ENCODE data around the gene FHIT. TPM values are rescaled to one million over a fixed set of nuclear protein-coding genes. Genes with fewer than 3 reads are reported as not detected.
"Not testable (repeated sequence)": the region's sequence is repeated elsewhere in the genome, so short reads cannot be mapped to it uniquely, and the experiment has no call there.

The FHIT gene
- total RNA-seq, 2 donors from 2014 or later, result 2.9 to 12.2 TPM

GRCh38 chr3:61090389-61091169, 160.7 kb downstream of the FHIT start:
- no peak overlapping the region for H3K27ac Mint-ChIP-seq
- H3K9me3 Mint-ChIP-seq, result peaks cover 8% of the 10 kb centered on the region
- no peak for ATAC-seq (replicated peaks)
- H3K4me3 Mint-ChIP-seq, result no peak overlapping the region
- H3K27me3 Mint-ChIP-seq, result no peaks in the 10 kb centered on the region
- no peaks in the 10 kb centered on the region for H3K4me1 Mint-ChIP-seq
- no peaks in the 10 kb centered on the region for H3K36me3 Mint-ChIP-seq (ENCODE audit: low read depth)

GRCh38 chr3:61087465-61087864, 163.8 kb downstream of the FHIT start:
- Mint-ChIP-seq H3K9me3 (peaks cover 8% of the 10 kb centered on the region), H3K27me3 (no peaks in the 10 kb centered on the region), H3K4me1 (no peaks in the 10 kb centered on the region), H3K4me3 (no peak overlapping the region), H3K36me3 (ENCODE audit: low read depth) (no peaks in the 10 kb centered on the region), H3K27ac (no peak overlapping the region)
- ATAC-seq (replicated peaks), result no peak

GRCh38 chr3:61081554-61081953, 169.7 kb downstream of the FHIT start:
- Mint-ChIP-seq H3K36me3 (ENCODE audit: low read depth) (no peaks in the 10 kb centered on the region), H3K27me3 (no peaks in the 10 kb centered on the region), H3K9me3 (peaks cover 12% of the 10 kb centered on the region), H3K27ac (no peak overlapping the region), H3K4me1 (no peaks in the 10 kb centered on the region), H3K4me3 (no peak overlapping the region)
- no peak for ATAC-seq (replicated peaks)

- Mint-ChIP-seq H3K36me3 (ENCODE audit: low read depth) (no peaks in the 10 kb centered on the region), H3K4me3 (no peak overlapping the region), H3K4me1 (no peaks in the 10 kb centered on the region), H3K27me3 (no peaks in the 10 kb centered on the region), H3K9me3 (peaks cover 12% of the 10 kb centered on the region), H3K27ac (no peak overlapping the region)
- ATAC-seq (replicated peaks), result no peak
Observed at GRCh38 chr3:61080737-61081445, 170.4 kb downstream of the FHIT start.

- Mint-ChIP-seq H3K27ac (no peak overlapping the region), H3K9me3 (peaks cover 7% of the 10 kb centered on the region), H3K36me3 (ENCODE audit: low read depth) (no peaks in the 10 kb centered on the region), H3K27me3 (no peaks in the 10 kb centered on the region), H3K4me1 (no peaks in the 10 kb centered on the region), H3K4me3 (no peak overlapping the region)
- no peak for ATAC-seq (replicated peaks)
Observed at GRCh38 chr3:61078048-61078752, 173.1 kb downstream of the FHIT start.

- Mint-ChIP-seq H3K27me3 (no peaks in the 10 kb centered on the region), H3K9me3 (peaks cover 7% of the 10 kb centered on the region), H3K4me3 (no peak overlapping the region), H3K36me3 (ENCODE audit: low read depth) (no peaks in the 10 kb centered on the region), H3K4me1 (no peaks in the 10 kb centered on the region), H3K27ac (no peak overlapping the region)
- ATAC-seq (replicated peaks), result no peak
Observed at GRCh38 chr3:61077551-61077950, 173.7 kb downstream of the FHIT start.

- no peak overlapping the region for H3K27ac Mint-ChIP-seq
Observed at GRCh38 chr3:61074783-61075182, 176.5 kb downstream of the FHIT start.

GRCh38 chr3:61073566-61074165, 177.6 kb downstream of the FHIT start:
- Mint-ChIP-seq H3K4me1 (no peaks in the 10 kb centered on the region), H3K4me3 (no peak overlapping the region), H3K36me3 (ENCODE audit: low read depth) (no peaks in the 10 kb centered on the region), H3K27me3 (no peaks in the 10 kb centered on the region), H3K27ac (no peak overlapping the region), H3K9me3 (peaks cover 4% of the 10 kb centered on the region)
- ATAC-seq (replicated peaks), result no peak

More at GRCh38 chr3:61074783-61075182, 176.5 kb downstream of the FHIT start:
- no peak for ATAC-seq (replicated peaks)
- Mint-ChIP-seq H3K4me3 (no peak overlapping the region), H3K36me3 (ENCODE audit: low read depth) (no peaks in the 10 kb centered on the region), H3K4me1 (no peaks in the 10 kb centered on the region), H3K9me3 (peaks cover 4% of the 10 kb centered on the region), H3K27me3 (no peaks in the 10 kb centered on the region)

- H3K9me3 Mint-ChIP-seq, result peaks cover 4% of the 10 kb centered on the region
- ATAC-seq (replicated peaks), result no peak
- H3K36me3 Mint-ChIP-seq (ENCODE audit: low read depth), result no peaks in the 10 kb centered on the region
- no peaks in the 10 kb centered on the region for H3K4me1 Mint-ChIP-seq
- H3K27me3 Mint-ChIP-seq, result no peaks in the 10 kb centered on the region
- H3K27ac Mint-ChIP-seq, result no peak overlapping the region
- no peak overlapping the region for H3K4me3 Mint-ChIP-seq
Observed at GRCh38 chr3:61068084-61068483, 183.2 kb downstream of the FHIT start.

GRCh38 chr3:61066800-61067199, 184.5 kb downstream of the FHIT start:
- Mint-ChIP-seq H3K27me3 (no peaks in the 10 kb centered on the region), H3K27ac (no peak overlapping the region), H3K9me3 (peaks cover under 1% of the 10 kb centered on the region), H3K4me1 (no peaks in the 10 kb centered on the region), H3K36me3 (ENCODE audit: low read depth) (no peaks in the 10 kb centered on the region), H3K4me3 (no peak overlapping the region)
- ATAC-seq (replicated peaks), result no peak

GRCh38 chr3:61066222-61066621, 185.0 kb downstream of the FHIT start:
- not testable (repeated sequence) for ATAC-seq (replicated peaks); H3K27me3 Mint-ChIP-seq; H3K27ac Mint-ChIP-seq; H3K36me3 Mint-ChIP-seq (ENCODE audit: low read depth); H3K4me3 Mint-ChIP-seq; H3K9me3 Mint-ChIP-seq; H3K4me1 Mint-ChIP-seq

GRCh38 chr3:61065451-61066011, 185.7 kb downstream of the FHIT start:
- H3K4me3 Mint-ChIP-seq, result no peak overlapping the region
- no peaks in the 10 kb centered on the region for H3K27me3 Mint-ChIP-seq
- no peak for ATAC-seq (replicated peaks)
- H3K4me1 Mint-ChIP-seq, result no peaks in the 10 kb centered on the region
- no peaks in the 10 kb centered on the region for H3K9me3 Mint-ChIP-seq
- no peak overlapping the region for H3K27ac Mint-ChIP-seq
- H3K36me3 Mint-ChIP-seq (ENCODE audit: low read depth), result no peaks in the 10 kb centered on the region

- no peaks in the 10 kb centered on the region for H3K36me3 Mint-ChIP-seq (ENCODE audit: low read depth)
- no peak overlapping the region for H3K27ac Mint-ChIP-seq
- H3K4me3 Mint-ChIP-seq, result no peak overlapping the region
- ATAC-seq (replicated peaks), result no peak
- H3K4me1 Mint-ChIP-seq, result no peaks in the 10 kb centered on the region
- no peaks in the 10 kb centered on the region for H3K9me3 Mint-ChIP-seq
- no peaks in the 10 kb centered on the region for H3K27me3 Mint-ChIP-seq
Observed at GRCh38 chr3:61061092-61061723, 190.0 kb downstream of the FHIT start.

GRCh38 chr3:61060411-61060861, 190.8 kb downstream of the FHIT start:
- Mint-ChIP-seq H3K36me3 (ENCODE audit: low read depth) (no peaks in the 10 kb centered on the region), H3K27ac (no peak overlapping the region), H3K9me3 (no peaks in the 10 kb centered on the region), H3K4me1 (no peaks in the 10 kb centered on the region), H3K27me3 (no peaks in the 10 kb centered on the region), H3K4me3 (no peak overlapping the region)
- no peak for ATAC-seq (replicated peaks)
